MV-4-11 (cell line): ENCODE results near the gene PXDC1.
"Not testable (repeated sequence)": the region's sequence is repeated elsewhere in the genome, so short reads cannot be mapped to it uniquely, and the experiment has no call there.

ENCODE experiments used
- DNase-seq: peaks from one replicate; lab custom pipeline; 2025; lab: John Stamatoyannopoulos, UW

Gene PXDC1

DNA sequence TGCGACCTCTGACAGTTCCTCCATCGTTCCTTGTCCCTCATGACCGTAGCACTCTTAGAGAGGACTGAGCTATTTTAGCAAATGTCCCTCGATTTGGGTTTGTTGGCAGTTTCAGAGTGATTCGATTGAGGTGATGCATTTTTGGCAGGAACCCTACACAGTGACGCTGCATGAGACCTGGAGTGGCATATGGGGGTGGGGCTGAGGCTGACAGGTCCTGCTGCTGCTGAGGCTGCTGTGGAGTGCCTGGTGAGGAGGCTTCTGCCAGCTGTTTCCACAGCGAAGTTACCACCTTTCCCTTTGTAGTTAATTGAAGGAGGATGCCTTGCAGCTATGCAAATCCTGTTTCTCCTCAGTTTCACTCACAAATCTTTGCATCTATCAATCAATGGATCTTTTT, 19.8 kb downstream of the PXDC1 start:
- no peak for DNase-seq

DNA sequence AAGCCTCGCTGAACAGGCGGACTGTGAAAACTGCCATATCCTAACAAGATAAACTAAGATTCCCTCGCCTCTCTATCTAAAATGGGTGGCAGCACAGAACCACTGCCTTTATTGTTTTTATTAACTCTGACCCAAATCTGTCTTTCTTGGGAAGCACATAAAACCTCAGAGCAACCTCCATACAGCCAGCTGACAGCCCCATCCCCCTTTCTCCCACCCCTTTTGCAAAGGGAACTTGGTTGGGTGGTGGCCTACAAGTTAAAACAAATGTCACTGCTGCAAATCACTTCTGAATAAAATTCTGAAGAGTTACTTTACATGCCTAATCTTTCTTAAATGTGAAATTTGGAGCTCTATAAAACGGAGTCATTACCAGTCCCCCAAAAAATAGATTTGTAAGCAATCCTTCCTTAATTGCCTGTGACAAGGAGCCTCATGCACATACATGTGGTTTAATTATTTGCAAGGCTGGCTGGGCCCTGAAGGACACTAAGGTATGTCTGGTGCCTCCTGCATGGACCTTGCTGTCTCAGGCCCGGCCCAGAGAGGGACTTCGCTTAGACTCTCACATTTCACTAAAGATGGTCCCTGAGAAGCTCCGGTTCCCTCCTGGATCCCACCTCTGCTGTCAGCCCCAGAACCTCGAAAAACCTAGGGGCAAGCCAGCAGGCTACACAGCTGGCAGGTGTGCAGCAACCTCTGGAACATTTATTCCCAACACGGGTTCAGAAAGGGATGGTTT, 21.7 kb downstream of the PXDC1 start:
- DNase-seq = no peak

DNA sequence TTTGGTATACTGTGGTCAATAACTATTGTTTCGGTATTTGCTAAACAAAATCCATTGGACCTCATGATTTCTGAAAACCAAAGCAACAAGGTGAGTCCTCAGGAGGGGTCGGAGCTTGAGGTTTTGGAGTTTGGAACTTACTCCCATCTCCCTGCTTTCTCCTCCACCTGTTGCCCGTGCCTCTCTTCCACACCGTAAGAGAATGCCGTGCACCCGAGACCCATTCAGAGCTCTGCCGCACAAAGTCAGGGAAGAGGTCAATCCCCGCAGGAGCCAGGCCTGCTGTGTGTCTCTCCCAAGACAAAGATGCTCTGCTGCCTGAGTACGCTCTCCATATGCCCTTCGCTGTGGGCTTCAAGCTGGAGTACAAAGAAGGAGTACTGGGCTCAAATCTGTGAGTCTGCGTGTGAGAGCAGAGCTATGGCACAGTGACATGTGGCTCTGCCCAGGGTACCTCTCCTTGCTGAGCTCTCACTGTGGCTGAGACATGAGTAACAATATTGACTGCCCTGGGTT, 23.9 kb downstream of the PXDC1 start:
- DNase-seq = no peak

DNA sequence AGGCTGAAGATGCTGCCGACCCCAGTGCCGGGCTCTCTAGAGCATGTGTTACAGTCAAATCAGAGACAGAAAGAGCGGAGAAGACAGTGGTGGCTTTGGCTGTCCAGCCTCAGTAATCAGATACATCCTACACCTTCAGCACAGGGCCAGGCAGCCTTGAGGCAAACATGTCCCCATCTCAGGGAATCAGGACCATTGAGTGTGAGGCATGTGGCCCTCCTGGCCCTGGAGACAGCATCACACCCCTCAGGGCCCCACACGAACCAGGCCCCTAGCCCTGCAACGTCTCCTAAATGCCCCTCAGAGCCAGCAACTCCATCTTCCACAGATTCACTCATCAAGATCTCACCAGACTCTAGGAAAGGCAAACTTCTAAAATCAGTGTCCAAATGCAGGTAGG, 24.5 kb downstream of the PXDC1 start:
- no peak for DNase-seq

DNA sequence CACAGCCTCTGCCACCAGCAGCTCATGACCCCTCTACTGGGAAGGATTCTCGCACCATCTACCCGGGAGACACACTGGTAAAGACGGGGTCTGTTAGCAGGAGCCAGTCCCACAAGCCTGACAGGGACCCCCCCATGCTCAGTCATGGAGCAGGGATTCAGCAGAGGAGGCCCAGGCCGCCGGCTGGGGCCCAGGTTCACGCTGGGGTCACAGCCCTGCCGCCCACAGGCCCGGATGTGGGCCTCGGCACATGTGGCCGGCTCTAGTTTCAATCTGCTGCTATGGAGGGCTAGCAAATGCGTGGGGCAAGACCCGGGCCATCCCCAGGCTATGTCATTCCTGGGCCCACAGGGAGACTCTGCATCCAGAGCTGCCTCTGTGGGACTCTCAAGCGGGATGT, 25.1 kb downstream of the PXDC1 start:
- DNase-seq = no peak

DNA sequence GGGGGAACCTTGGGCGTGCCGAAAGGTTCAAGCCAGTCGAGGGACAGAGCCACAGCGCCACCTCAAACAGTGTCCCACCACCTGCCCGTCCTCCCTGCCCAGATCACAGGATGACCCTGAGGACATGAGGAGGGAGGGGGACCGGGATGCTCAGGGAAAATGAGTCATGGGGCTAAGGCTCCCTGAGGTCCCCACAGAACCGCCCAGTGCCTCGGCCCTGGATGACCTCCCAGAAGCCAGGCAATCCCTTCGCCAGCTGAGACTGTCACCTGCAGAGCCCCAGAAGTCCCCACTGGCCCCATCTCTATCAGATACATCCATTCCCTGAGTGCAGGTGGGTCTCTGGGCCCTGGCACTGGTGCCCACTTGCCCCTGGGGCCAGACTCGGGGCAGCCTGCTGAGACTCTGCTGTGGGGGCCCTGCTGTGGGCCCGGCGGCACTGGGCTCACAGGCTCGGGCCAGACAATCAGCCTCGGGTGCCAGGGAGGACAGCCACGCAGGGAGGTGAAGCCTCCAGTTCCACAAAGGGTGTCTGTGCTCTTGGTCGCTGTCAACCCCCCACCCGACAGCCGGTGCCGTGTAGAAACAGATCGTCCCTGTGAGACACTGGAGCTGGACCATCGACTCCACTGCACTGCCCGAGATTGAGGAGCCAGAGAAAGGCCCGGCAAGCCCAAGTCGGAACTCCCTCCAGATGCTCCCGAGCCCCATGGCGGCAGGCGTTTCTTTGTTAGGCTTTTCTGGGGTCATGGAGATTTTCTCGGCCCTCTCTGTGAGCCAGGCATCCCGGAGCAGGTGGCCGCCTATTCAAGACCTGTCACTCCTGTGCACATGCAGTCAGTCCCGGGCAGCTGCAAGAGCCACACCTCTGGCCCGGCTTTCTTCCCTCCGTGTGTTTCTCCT, 26.1 kb downstream of the PXDC1 start:
- no peak for DNase-seq

DNA sequence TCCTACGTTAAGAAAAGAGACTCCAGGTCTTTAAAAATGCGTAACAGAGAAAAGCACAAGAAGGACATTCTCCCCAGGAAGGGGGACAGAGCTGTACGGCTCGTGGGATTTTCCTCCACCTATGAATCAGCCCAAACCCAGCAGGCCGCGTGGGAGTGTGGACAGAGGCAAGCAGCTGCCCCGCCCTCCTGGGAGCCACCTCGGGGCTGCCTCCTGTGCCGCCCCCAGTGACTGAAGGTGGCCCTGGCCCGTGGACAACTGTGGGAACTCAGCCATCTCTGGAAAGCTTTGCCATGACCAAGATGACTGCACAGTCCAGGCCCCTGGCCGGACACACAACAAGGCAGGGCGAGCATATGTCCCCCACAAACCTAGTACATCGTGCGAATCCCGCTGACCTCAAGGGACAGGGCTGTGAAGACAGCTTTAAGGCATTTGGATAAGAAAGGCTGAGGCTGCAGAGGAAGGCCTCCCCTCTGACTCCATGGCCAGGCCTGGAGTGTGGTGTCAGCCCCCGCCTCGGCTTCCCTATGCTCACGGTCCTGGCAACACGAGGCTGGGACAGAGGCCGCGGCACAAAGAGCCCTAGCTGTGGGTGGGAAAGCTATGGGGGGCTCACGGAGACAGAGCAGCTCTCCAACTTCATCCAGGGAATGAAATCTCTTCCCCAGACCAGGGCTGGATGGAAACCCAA, 26.9 kb downstream of the PXDC1 start:
- no peak for DNase-seq

DNA sequence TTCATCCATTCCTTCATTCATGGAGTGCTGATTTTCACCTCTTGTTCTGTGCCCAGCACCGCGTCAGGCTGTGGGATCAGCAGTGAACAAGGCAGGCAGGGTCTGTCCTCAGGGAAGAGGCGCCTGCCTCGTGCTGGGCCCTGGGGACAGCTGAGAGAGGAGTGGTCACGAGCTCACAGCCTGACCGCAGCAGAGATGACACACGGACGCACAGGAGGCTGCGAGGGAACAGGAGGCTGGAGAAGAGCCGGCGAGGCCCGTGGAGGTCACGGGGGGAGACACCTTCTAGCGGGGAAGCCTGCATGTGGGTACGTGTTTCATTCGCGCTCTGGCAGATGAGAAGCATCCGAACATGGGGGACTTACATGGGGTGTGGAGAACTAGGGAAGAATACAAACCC, 27.5 kb downstream of the PXDC1 start:
- no peak for DNase-seq

DNA sequence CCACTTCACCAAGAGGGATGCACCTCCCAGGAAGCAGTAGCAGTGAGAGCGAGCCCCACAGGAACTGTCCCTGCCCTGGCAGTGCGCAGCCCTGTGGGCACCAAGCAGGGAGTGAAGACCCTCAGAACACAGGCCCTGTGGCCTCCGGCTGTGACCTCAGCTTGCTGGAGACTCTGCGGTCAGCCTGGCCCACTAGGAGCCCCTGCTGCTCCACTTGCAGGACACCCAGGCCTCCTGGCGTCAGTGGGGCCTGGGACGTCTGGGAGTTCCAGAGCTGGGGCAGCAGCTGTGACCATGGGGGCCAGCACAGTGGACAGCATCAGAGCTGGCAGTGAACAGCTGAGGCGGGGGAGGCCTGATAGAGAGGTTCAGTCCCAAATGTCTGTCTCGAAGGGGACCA, 28.3 kb downstream of the PXDC1 start:
- no peak for DNase-seq

DNA sequence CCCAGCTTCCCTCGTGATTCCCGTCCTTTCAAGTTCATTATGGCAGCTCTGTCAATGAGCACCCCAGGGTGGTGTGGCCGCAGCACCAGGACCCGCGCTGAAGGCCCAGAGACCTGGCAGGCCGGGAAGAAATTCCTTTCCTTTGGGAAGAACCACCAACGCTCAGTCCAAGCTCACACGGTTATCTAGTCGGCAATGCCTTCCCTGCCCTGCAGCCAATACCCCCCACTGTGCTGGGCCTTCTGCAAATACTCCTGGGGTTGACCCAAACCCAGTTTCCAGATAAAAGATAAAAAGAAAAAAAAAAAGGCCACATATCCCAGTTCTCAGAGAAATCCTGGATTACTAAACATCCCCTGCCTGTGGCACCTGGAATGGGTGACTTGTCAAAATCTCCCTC, 28.7 kb downstream of the PXDC1 start:
- no peak for DNase-seq

DNA sequence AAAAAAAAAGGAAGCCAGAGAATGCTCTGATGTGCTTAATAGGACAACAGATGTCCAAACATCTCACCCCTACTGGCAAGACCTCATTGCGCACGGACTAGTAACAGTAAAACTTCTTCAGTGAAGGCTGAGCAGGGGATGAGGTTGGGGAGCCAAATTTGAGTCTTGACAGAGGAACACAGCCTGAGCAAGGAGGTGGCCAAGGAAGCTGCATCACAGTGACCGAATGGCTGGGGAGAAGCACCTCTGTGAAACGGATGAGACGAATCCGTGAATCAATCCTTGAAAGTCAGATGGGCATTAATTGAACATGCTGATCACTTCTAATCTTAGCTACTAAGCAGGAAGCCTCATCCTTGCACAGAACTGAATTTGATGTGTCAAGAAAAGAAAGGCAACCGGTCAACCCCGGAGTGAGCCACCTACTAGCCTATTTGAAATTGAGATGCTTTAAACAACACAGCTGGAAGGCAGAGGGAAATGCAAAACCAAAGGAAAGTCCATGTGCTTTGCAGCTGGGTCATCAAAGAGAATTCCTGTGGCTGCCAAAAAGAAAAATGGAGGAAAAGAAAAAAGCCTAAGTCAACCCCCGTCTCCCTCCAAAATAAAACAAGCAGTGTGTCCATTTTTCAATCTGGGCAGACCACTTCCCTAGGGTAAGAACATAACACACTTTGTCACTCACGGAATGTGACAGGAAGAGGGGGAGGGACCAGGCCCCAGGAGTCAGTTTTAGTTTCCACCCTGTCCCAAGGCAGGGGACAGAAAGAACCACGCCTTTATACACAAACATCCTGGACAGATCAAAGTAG, 29.5 kb downstream of the PXDC1 start:
- no peak for DNase-seq

DNA sequence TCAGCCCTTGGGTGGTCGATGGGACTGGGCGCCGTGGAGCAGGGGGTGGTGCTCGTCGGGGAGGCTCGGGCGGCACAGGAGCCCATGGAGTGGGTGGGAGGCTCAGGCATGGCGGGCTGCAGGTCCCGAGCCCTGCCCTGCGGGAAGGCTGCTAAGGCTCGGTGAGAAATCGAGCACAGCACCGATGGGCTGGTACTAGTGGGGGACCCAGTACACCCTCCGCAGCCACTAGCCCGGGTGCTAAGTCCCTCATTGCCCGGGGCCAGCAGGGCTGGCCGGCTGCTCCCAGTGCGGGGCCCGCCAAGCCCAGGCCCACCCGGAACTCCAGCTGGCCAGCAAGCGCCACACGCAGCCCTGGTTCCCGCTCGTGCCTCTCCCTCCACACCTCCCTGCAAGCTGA, 30.7 kb downstream of the PXDC1 start:
- DNase-seq = not testable (repeated sequence)

DNA sequence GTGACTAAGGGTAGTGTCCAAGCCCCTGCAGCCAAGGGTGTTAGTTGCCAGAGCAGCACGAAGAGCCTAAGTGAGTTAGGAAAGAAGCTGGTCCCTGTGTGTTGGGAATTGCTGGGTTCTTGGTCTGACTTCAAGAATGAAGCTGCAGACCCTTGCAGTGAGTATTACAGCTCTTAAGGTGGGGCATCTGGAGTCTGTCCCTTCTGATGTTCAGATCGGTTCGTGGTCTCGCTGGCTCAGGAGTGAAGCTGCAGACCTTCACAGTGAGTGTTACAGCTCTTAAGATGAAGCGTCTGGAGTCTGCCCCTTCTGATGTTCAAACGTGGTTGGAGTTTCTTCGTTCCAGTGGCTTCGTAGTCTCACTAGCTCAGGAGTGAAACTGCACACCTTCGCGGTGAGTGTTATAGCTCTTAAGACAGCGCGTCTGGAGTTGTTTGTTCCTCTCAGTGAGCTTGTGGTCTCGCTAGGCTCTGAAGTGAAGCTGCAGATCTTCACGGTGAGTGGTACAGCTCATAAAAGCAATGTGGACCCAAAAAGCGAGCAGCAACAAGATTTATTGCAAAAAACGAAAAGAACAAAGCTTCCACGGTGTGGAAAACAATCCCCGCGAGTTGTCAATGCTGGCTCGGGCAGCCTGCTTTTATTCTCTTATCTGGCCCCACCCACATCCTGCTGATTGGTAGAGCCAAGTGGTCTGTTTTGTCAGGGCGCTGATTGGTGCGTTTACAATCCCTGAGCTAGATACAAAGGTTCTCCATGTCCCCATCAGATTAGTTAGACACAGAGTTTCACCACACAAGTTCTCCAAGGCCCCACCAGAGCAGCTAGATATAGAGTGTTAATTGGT, 31.8 kb downstream of the PXDC1 start:
- no peak for DNase-seq

DNA sequence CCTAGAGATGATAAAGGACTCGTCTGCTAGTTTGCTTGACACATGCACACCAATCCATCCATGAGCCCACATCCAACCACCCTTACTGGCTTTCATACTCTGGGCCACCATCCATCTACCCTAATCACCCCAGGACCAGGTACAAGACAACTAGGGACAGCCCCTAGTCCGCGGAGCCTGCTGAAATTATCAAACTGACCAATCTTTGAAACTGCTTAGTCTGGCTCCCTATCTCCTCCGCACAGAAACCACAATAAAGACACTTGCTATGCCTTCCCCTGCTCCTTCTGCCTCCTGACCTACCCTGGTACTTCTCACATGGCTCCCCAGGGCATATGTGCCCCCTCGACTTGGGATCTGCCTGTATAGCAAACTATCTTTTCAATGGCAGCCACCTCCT, 33.1 kb downstream of the PXDC1 start:
- no peak for DNase-seq

DNA sequence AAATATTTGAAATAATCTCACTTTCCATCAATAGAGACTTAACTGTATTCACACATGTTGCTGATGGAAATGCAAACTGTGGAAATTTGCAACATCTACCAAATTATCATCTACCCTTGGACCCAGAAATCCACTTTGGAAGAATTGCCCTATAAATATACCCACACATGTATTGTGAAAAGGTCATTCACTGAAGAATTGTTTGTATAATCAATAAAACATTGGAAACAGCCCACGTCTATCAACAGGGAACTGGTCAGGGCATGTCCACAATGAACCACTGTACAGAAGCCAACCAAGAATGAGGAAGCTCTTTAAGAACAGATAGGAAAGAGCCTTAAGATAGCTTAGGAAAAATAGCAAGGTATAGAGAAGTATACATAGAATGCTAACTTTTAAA, 36.2 kb downstream of the PXDC1 start:
- no peak for DNase-seq

DNA sequence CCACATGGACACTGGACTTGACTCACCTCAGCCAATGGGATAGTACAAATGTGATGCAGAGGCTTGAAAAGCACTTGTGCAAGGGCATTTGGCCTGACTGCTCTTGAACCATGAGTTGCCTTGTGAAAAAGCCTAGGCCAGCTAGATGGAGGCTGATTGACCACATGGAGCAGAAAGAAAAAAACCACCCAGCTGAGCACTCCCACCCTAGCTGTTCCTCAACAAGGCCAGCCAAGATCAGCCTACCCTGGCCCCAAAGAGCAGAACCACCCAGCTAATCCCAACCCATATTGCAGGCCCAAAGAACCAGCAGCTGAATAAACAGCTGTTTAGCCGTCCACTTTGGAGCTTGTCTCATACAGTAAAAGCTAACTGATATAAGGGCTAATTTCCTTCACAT, 36.7 kb downstream of the PXDC1 start:
- no peak for DNase-seq

DNA sequence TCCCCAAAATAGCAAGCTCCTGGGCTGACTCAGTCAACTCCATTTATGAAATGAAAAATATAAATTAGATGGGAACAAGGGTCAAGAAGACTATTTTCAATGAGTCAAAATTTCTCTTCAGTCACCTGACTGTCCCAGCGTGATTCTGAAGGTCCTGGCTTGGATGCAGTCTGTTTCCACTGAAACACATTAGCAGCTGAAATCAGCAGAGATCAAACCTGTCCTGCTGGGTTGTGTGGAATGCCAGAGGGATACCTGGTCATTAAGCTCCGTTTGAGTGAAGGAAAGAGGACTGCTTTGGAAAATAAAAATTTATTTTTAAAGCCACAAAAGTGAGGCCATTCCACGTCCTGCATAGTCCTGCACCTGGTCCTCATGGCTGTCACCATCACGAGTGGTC, 37.4 kb downstream of the PXDC1 start:
- no peak for DNase-seq

DNA sequence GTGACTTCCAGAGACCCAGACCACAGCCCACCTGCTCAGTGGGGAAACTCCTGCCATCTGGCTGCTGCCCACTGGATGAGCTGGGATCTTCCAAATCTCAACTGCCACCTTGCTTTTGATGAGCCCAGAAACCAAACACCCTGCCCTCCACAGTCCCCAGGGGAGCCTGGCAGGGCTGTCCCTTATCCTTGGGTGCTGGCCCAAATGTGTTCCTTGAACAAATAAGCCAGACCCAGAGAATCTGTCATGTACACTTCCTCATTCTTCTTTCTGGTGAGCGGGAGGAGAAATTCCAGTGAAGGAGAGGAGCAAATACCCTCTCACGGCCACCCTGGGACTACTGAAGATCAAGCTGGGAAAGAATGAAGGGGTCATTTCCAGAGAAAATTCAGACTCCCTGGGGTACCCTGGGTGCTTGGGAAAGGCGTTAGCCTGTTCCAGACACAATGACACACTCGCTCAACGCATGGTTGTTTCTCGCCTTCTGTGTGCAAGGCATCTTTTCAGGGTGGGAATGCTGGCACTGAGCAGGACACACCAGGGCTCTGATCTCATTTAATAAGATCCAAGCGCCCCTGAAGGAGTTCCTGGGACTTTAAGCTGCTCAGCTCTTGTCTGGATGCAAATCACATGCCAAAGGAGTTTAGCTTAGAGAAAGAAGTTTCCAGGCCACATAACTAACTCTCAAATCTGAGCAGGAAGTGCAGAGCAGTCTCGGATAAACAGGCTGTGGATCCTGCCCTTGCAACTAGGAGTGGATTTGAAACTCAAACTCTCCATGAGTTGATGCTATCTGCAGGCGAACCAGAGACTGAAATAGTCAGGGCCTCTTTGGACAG, 38.5 kb downstream of the PXDC1 start:
- DNase-seq = no peak

DNA sequence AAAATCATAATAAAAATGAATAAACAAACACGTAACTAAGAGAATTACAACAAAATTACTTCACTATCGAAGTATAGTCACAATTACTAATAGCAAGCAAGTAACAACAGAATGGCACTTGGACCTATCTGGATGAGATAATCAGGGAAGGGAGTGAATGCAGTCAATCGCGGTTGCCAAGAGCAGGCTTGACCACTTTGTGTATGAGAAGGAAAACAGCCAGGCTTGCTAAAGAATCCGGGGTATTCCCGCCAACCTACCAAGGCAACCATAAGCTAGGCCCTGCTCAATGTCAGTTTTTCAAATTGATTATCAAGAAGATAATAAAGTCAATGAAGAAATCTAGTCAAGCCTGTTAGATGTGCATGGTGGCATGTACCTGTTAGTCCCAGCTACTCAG, 39.7 kb downstream of the PXDC1 start:
- no peak for DNase-seq

DNA sequence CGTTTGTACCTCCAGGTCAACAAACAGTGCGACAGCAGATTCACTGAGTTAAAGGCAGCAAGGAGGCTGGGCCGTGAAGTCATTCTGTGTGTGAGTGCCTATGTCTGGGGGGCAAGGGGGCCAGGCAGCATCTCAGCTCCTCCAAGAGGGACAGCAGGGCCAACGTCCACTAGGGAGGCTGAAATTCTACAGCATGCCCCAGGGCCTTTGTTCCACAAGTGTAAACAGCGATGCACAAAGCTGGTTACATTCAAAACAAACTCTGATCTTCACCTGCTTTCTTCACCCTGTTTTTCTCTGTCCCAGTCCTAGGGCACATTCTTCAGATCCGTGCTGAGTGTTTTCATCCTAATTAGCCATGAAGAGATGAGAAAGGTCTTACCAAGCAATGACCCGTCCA, 41.1 kb downstream of the PXDC1 start:
- no peak for DNase-seq
